Uterus (tissue), 2 donors: ENCODE measurements around the gene TMPRSS4.

Experiments
- POLR2A ChIP-seq, 2 donors: fragments of 450-650 bp; IDR thresholded peaks; one replicate each; pipeline ENCODE4 v1.6.1; 2016; ENCODE audit warnings: antibody characterized with exemption in 2 of 2, mild to moderate bottlenecking in 1 of 2, moderate library complexity in 1 of 2
- TF ChIP-seq, protein P1 (sequence below), 4 experiments: fragments of 200-600 bp in 2 of 4; fragments of 450-650 bp in 2 of 4; sonication (generic) in 2 of 4; IDR thresholded peaks; one replicate each; pipeline ENCODE4 v1.5.1; 2016 to 2019; ENCODE audit warnings: antibody characterized with exemption in 4 of 4, mild to moderate bottlenecking in 2 of 4, moderate library complexity in 1 of 4

DNA sequence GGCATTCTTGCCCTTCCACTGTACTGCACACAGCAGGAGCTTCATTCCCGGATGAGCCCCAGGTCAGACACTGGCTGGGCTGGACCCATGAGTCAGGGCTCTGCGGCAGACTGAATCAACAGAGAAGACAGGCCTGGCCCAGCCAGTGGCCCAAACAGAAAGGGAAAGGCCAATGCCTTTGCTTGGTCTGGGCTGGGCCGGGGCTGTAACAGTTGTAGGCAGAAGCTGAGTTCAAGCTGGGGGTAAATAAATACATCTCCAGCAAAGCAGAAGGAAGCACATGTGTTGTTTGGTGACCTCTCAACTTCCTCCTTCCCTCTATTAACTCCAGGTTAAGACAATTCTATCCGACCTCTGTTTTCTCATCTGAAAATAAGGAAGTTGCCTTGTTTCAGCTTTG, 11.7 kb downstream of the TMPRSS4 start:
- no peak for TF ChIP-seq POLR2A (IDR thresholded peaks at IDR 0.05)
- TF ChIP-seq, protein P1, sequence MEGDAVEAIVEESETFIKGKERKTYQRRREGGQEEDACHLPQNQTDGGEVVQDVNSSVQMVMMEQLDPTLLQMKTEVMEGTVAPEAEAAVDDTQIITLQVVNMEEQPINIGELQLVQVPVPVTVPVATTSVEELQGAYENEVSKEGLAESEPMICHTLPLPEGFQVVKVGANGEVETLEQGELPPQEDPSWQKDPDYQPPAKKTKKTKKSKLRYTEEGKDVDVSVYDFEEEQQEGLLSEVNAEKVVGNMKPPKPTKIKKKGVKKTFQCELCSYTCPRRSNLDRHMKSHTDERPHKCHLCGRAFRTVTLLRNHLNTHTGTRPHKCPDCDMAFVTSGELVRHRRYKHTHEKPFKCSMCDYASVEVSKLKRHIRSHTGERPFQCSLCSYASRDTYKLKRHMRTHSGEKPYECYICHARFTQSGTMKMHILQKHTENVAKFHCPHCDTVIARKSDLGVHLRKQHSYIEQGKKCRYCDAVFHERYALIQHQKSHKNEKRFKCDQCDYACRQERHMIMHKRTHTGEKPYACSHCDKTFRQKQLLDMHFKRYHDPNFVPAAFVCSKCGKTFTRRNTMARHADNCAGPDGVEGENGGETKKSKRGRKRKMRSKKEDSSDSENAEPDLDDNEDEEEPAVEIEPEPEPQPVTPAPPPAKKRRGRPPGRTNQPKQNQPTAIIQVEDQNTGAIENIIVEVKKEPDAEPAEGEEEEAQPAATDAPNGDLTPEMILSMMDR (IDR thresholded peaks at IDR 0.05), result no peak
